Heart right ventricle (tissue), 16 donors: Measurements from ENCODE around the gene GSTT2B. TPM values are rescaled to one million over a fixed set of nuclear protein-coding genes. Genes with fewer than 3 reads are reported as not detected.
A peak's percentile ranks its signal among the peaks of the same experiment; 100 is the strongest.
"Not testable (repeated sequence)": the region's sequence is repeated elsewhere in the genome, so short reads cannot be mapped to it uniquely, and the experiment has no call there.

Experiments
- ATAC-seq, 8 donors: fragments of 200-7000 bp; cut with Tn5 transposase; one replicate each; pipeline ENCODE4 v1.9.1; 2020; ENCODE audit warnings: mild to moderate bottlenecking in 8 of 8, moderate library complexity in 8 of 8, moderate number of reproducible peaks in 1 of 8
- DNase-seq, 2 donors: peaks; one replicate each; pipeline ENCODE4 v3.0.0-alpha.2; 2020
- H3K27ac ChIP-seq, 10 donors: fragments of 200-600 bp; sonication (generic) in 2 of 10; one replicate each; pipeline versions ENCODE4 v1.5.0 to v1.8.0; 2020 to 2022; ENCODE audit warnings: mild to moderate bottlenecking in 3 of 10
- H3K27me3 ChIP-seq, 7 donors: fragments of 200-600 bp; one replicate each; pipeline ENCODE4 v1.8.0; 2021 to 2022; ENCODE audit warnings: mild to moderate bottlenecking in 2 of 7
- H3K36me3 ChIP-seq, 9 donors: fragments of 200-600 bp; sonication (generic) in 1 of 9; one replicate each; pipeline versions ENCODE4 v1.5.0 to v1.8.0; 2020 to 2022; ENCODE audit warnings: mild to moderate bottlenecking in 2 of 9
- H3K4me1 ChIP-seq, 9 donors: fragments of 200-600 bp; sonication (generic) in 1 of 9; one replicate each; pipeline versions ENCODE4 v1.5.0 to v1.8.0; 2020 to 2022; ENCODE audit warnings: mild to moderate bottlenecking in 4 of 9
- H3K4me3 ChIP-seq, 10 donors: fragments of 200-600 bp; sonication (generic) in 2 of 10; one replicate each; pipeline versions ENCODE4 v1.5.0 to v1.8.0; 2020 to 2022; ENCODE audit warnings: mild to moderate bottlenecking in 7 of 10, moderate library complexity in 2 of 10
- H3K9me3 ChIP-seq, 11 donors: fragments of 200-600 bp in 10 of 11; sonication (generic) in 2 of 11; one replicate each; pipeline versions ENCODE4 v1.5.0 to v1.8.0; 2013 to 2022; ENCODE audit warnings: mild to moderate bottlenecking in 2 of 11, control low read depth in 1 of 11, moderate library complexity in 1 of 11
- CTCF ChIP-seq, 9 donors: fragments of 200-600 bp; sonication (generic) in 2 of 9; IDR thresholded peaks; one replicate each; pipeline versions ENCODE4 v1.5.0 to v1.8.0; 2021 to 2022; ENCODE audit warnings: antibody characterized with exemption in 9 of 9, mild to moderate bottlenecking in 5 of 9, moderate library complexity in 1 of 9
- WGBS, 2 donors: extraction: QIAGEN DNeasy Blood & Tissue Kit; methylation state at CpG; one replicate each; pipeline ENCODE4 v1.1.7; 2013; ENCODE audit warnings: inconsistent platforms in 1 of 2; 5-methylcytosine and 5-hydroxymethylcytosine counted together
- intact Hi-C, 10 donors: fragments of 100-400 bp; cut with DNase I; formaldehyde crosslinking; loops; one replicate each; pipeline versions ENCODE4 v1.11.1 to v1.14.2; 2022
- polyA plus RNA-seq, 2 donors: library from polyadenylated mRNA; stranded (reverse); fragments of 200-250 nt; gene quantifications; one replicate each; pipeline ENCODE4 v1.2.3, GENCODE V29; 2013
- total RNA-seq, 10 donors: library from RNA; stranded (reverse); fragmentation: NEBNext Ultra II Directional in 3 of 10; extraction: Animal tissue kit (Norgen Biotek cat#: 25700) in 3 of 10; gene quantifications; one replicate each; pipeline versions ENCODE4 v1.2.1 to v1.2.4, GENCODE V29; 2021 to 2023
- donor health status: Arrhythmogenic right ventricular cardiomyopathy.
- donor health status: ischemic (EF 13 %, LVEDD 7.1; RV severe dilation, severe dysfunction).
- donor health status: healthy with polysubstance abuse.
- donor health status: DM: no; HTN: yes; CAD: no.
- donor health status: DM: no; HTN: no; CAD: no.
- donor health status: ischemic (EF 25% LVEDD 6.9; RV normal size, moderate dysfunction).
- donor health status: ischemic (EF 25% LVEDD 5.7; RV mildly dilated, moderate dysfunction).
- donor health status: healthy.
- donor health status: DM: yes; HTN: yes; CAD: no.
- donor health status: Ischemic cardiomyopathy.
- donor health status: ischemic (EF 35%, LVEDD 5.7; RV mildly dilated, moderate dysfunction).
- donor health status: nonischemic (EF 11% LVEDD 7.7; RV severe dilation, severe dysfunction).
- donor health status: DM: yes; HTN: yes; CAD: no.
- donor health status: PGD.
- donor health status: ischemic (EF 29% LVEDD 5.4; RV normal size, mild dysfunction).
- donor health status: nonischemic (EF 23%, LVEDD 6.1; RV moderate dilation, normal function).

GSTT2B gene
- total and polyA plus RNA-seq, 12 donors = 1.3 to 25.4 (median 5.4) TPM

- peaks cover 0 to 79% (median 0%) of the 10 kb centered on the region in 9 donors for H3K36me3 ChIP-seq
- H3K27me3 ChIP-seq = no peaks in the 10 kb centered on the region
- WGBS, 2 donors = 85 to 91% methylated on average over 6 of the region's 6 CpGs
- H3K4me3 ChIP-seq = no peak overlapping the region
- intact Hi-C loops = loop anchor here in 4 of 10 donors (5.0 to 10.0 kb wide), 2 partner anchors 47 to 50 kb away; partner anchors contain the start of gene DDT (in 4 of the 4)
- H3K9me3 ChIP-seq = peaks cover 0 to 23% (median 0%) of the 10 kb centered on the region in 11 donors
- ATAC-seq (no peak), DNase-seq (no peak)
- no peaks in the 10 kb centered on the region for H3K4me1 ChIP-seq
- H3K27ac ChIP-seq = no peak overlapping the region
- no peak for TF ChIP-seq CTCF (IDR thresholded peaks at IDR 0.05)
These were observed 35.9 kb downstream of the GSTT2B start for GRCh38 chr22:23925020-23925606.

GRCh38 chr22:23922921-23923320 is 38.1 kb downstream of the GSTT2B start:
- H3K4me1 ChIP-seq = no peaks in the 10 kb centered on the region
- DNase-seq (no peak), ATAC-seq (no peak)
- no peaks in the 10 kb centered on the region for H3K27me3 ChIP-seq
- H3K9me3 ChIP-seq = peaks cover 0 to 22% (median 0%) of the 10 kb centered on the region in 11 donors
- no peak overlapping the region for H3K27ac ChIP-seq
- WGBS, 2 donors = 59 to 68% methylated on average over 2 of the region's 2 CpGs
- peaks cover 0 to 73% (median 0%) of the 10 kb centered on the region in 9 donors for H3K36me3 ChIP-seq
- H3K4me3 ChIP-seq = no peak overlapping the region
- no peak for TF ChIP-seq CTCF (IDR thresholded peaks at IDR 0.05)
- intact Hi-C loops = loop anchor here in 1 of 10 donors (10.0 kb wide), 1 partner anchor 52 kb away; the partner anchor contains the start of gene DDT

GRCh38 chr22:23921586-23922201 is 39.3 kb downstream of the GSTT2B start:
- H3K27me3 ChIP-seq, H3K4me3 ChIP-seq, H3K4me1 ChIP-seq, DNase-seq, ATAC-seq, H3K27ac ChIP-seq: not testable (repeated sequence)
- intact Hi-C loops = loop anchor here in 1 of 10 donors (10.0 kb wide), 1 partner anchor 53 kb away; the partner anchor contains the start of gene DDT
- Histone ChIP-seq H3K9me3 (peaks cover 0 to 22% (median 0%) of the 10 kb centered on the region in 11 donors), H3K36me3 (peaks cover 0 to 70% (median 0%) of the 10 kb centered on the region in 9 donors)
- 85 to 93% methylated on average over 13 of the region's 13 CpGs for WGBS, 2 donors

- 91 to 100% methylated on average over 1 of the region's 1 CpG for WGBS, 2 donors
These were observed 40.8 kb downstream of the GSTT2B start for GRCh38 chr22:23920267-23920611.

GRCh38 chr22:23915290-23915689 is 45.7 kb downstream of the GSTT2B start:
- H3K4me1 ChIP-seq = peaks cover 3 to 15% (median 7%) of the 10 kb centered on the region in 9 donors
- no peak for DNase-seq
- 82 to 87% methylated on average over 3 of the region's 3 CpGs for WGBS, 2 donors
- peak overlapping the region in 1 of 10 donors; percentile 80 for H3K27ac ChIP-seq
- intact Hi-C loops = loop anchor here in 2 of 10 donors (10.0 kb wide), 2 partner anchors 60 to 640 kb away; partner anchors contain the start of genes DDT (in 1 of the 2), GUCD1 (in 1 of the 2) and SNRPD3 (in 1 of the 2)
- H3K36me3 ChIP-seq = peaks cover 0 to 17% (median 0%) of the 10 kb centered on the region in 9 donors
- H3K27me3 ChIP-seq = no peaks in the 10 kb centered on the region
- no peaks in the 10 kb centered on the region for H3K9me3 ChIP-seq
- no peak overlapping the region for H3K4me3 ChIP-seq
- no peak for ATAC-seq
- TF ChIP-seq CTCF (IDR thresholded peaks at IDR 0.05) = no peak

More at GRCh38 chr22:23920267-23920611, 40.8 kb downstream of the GSTT2B start:
- intact Hi-C loops = loop anchor here in 1 of 10 donors (10.0 kb wide), 1 partner anchor 55 kb away; the partner anchor contains the start of gene DDT
- H3K27ac ChIP-seq = peak overlapping the region in 2 of 10 donors; percentile 4 to 36
- H3K9me3 ChIP-seq = peaks cover 0 to 12% (median 0%) of the 10 kb centered on the region in 11 donors
- H3K4me1 ChIP-seq, ATAC-seq, H3K27me3 ChIP-seq, H3K4me3 ChIP-seq, DNase-seq: not testable (repeated sequence)
- H3K36me3 ChIP-seq = peaks cover 0 to 56% (median 0%) of the 10 kb centered on the region in 9 donors
